ENCODE results near the gene MPP2. TPM values are rescaled to one million over a fixed set of nuclear protein-coding genes. Genes with fewer than 3 reads are reported as not detected.
A peak's percentile ranks its signal among the peaks of the same experiment; 100 is the strongest.

The MPP2 gene
- total and polyA plus RNA-seq, 2 experiments from 2014 or later, result 1.3 to 1.4 TPM

GRCh38 chr17:43924558-43924957, 17.2 kb upstream of the MPP2 start:
- Histone ChIP-seq H3K4me1 (ENCODE audit: insufficient read depth) (peaks cover 24% of the 10 kb centered on the region), H3K4me2 (peak overlapping the region; percentile 44), H2AFZ (no peak overlapping the region), H3K36me3 (replicated peaks; ENCODE audit: insufficient read depth, low read depth) (no peaks in the 10 kb centered on the region), H3K4me3 (no peak overlapping the region), H4K20me1 (ENCODE audit: insufficient read depth, poor library complexity, severe bottlenecking) (no peaks in the 10 kb centered on the region), H3K9me3 (ENCODE audit: low read depth) (no peaks in the 10 kb centered on the region), H3K27ac (no peak overlapping the region), H3K79me2 (no peaks in the 10 kb centered on the region), H3K9me2 (replicated peaks; ENCODE audit: insufficient read depth) (no peaks in the 10 kb centered on the region), H3K27me3 (peaks cover 3% of the 10 kb centered on the region)
- 45% methylated on average over 2 of the region's 2 CpGs for WGBS (ENCODE audit: low lambda C conversion rate, missing lambda C conversion rate)
- TF ChIP-seq, protein P1, sequence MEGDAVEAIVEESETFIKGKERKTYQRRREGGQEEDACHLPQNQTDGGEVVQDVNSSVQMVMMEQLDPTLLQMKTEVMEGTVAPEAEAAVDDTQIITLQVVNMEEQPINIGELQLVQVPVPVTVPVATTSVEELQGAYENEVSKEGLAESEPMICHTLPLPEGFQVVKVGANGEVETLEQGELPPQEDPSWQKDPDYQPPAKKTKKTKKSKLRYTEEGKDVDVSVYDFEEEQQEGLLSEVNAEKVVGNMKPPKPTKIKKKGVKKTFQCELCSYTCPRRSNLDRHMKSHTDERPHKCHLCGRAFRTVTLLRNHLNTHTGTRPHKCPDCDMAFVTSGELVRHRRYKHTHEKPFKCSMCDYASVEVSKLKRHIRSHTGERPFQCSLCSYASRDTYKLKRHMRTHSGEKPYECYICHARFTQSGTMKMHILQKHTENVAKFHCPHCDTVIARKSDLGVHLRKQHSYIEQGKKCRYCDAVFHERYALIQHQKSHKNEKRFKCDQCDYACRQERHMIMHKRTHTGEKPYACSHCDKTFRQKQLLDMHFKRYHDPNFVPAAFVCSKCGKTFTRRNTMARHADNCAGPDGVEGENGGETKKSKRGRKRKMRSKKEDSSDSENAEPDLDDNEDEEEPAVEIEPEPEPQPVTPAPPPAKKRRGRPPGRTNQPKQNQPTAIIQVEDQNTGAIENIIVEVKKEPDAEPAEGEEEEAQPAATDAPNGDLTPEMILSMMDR (IDR thresholded peaks at IDR 0.05; ENCODE audit: poor library complexity), result no peak
- TF ChIP-seq EZH2phosphoT487 (IDR thresholded peaks at IDR 0.05; ENCODE audit: low read depth, severe bottlenecking, unreplicated experiment) (no peak), EZH2 (IDR thresholded peaks at IDR 0.05; ENCODE audit: borderline replicate concordance) (no peak)
- peak; percentile 33 for DNase-seq (ENCODE audit: low spot score)

GRCh38 chr17:43920500-43921095, 13.3 kb upstream of the MPP2 start:
- no peaks in the 10 kb centered on the region for H3K36me3 ChIP-seq (replicated peaks; ENCODE audit: insufficient read depth, low read depth)
- WGBS (ENCODE audit: low lambda C conversion rate, missing lambda C conversion rate), result 80% methylated on average over 10 of the region's 10 CpGs
- no peak for DNase-seq (ENCODE audit: low spot score)
- peaks cover 6% of the 10 kb centered on the region for H3K4me1 ChIP-seq (ENCODE audit: insufficient read depth)
- no peak for TF ChIP-seq EZH2 (IDR thresholded peaks at IDR 0.05; ENCODE audit: borderline replicate concordance)
- no peak for TF ChIP-seq EZH2phosphoT487 (IDR thresholded peaks at IDR 0.05; ENCODE audit: low read depth, severe bottlenecking, unreplicated experiment)
- TF ChIP-seq, protein P1 (IDR thresholded peaks at IDR 0.05; ENCODE audit: poor library complexity), result no peak
- H3K9me3 ChIP-seq (ENCODE audit: low read depth), result no peaks in the 10 kb centered on the region
- H3K79me2 ChIP-seq, result no peaks in the 10 kb centered on the region
- H3K9me2 ChIP-seq (replicated peaks; ENCODE audit: insufficient read depth), result no peaks in the 10 kb centered on the region
- no peaks in the 10 kb centered on the region for H4K20me1 ChIP-seq (ENCODE audit: insufficient read depth, poor library complexity, severe bottlenecking)
- no peak overlapping the region for H3K4me2 ChIP-seq
- H3K4me3 ChIP-seq, result no peak overlapping the region
- H2AFZ ChIP-seq, result no peak overlapping the region
- H3K27ac ChIP-seq, result no peak overlapping the region
- peaks cover 12% of the 10 kb centered on the region for H3K27me3 ChIP-seq

DNA sequence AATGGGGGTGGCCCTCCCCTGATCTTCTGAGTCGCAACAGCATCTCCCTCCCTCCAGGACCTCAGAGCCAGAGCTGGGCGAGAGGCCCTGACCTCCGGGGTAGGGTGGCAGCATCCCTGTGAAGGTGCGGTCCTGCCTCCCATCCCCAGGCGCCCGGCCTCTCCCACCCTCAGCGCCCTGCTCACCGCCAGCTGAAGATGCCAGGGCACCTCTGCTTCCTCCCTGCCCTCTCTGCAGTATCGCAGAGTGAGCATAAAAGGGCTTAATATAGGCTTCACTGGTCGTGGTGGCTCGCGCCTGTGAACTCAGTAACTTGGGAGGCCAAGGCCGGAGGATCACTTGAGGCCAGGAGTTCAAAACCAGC, 10.7 kb upstream of the MPP2 start:
- no peak overlapping the region for H3K4me3 ChIP-seq
- 80% methylated on average over 13 of the region's 13 CpGs for WGBS (ENCODE audit: low lambda C conversion rate, missing lambda C conversion rate)

More for the DNA sequence above, 10.7 kb upstream of the MPP2 start:
- no peaks in the 10 kb centered on the region for H3K9me3 ChIP-seq (ENCODE audit: low read depth)
- no peaks in the 10 kb centered on the region for H3K79me2 ChIP-seq
- peak overlapping the region; percentile 41 for H3K4me2 ChIP-seq
- TF ChIP-seq EZH2 (IDR thresholded peaks at IDR 0.05; ENCODE audit: borderline replicate concordance) (no peak), EZH2phosphoT487 (IDR thresholded peaks at IDR 0.05; ENCODE audit: low read depth, severe bottlenecking, unreplicated experiment) (no peak)
- TF ChIP-seq, protein P1 (IDR thresholded peaks at IDR 0.05; ENCODE audit: poor library complexity), result no peak
- no peaks in the 10 kb centered on the region for H3K4me1 ChIP-seq (ENCODE audit: insufficient read depth)
- H3K27ac ChIP-seq, result no peak overlapping the region
- peaks cover 15% of the 10 kb centered on the region for H3K27me3 ChIP-seq
- H2AFZ ChIP-seq, result no peak overlapping the region
- no peaks in the 10 kb centered on the region for H3K9me2 ChIP-seq (replicated peaks; ENCODE audit: insufficient read depth)
- no peak for DNase-seq (ENCODE audit: low spot score)
- no peaks in the 10 kb centered on the region for H3K36me3 ChIP-seq (replicated peaks; ENCODE audit: insufficient read depth, low read depth)
- no peaks in the 10 kb centered on the region for H4K20me1 ChIP-seq (ENCODE audit: insufficient read depth, poor library complexity, severe bottlenecking)

All from hepatocyte (in vitro differentiated cells).